Amniotic stem cell (primary cell): Measurements from ENCODE around the gene IRF6.
A peak's percentile ranks its signal among the peaks of the same experiment; 100 is the strongest.

Experiments
- DNase-seq: peaks from one replicate; lab custom pipeline; 2025; lab: John Stamatoyannopoulos, UW

The IRF6 gene

DNA sequence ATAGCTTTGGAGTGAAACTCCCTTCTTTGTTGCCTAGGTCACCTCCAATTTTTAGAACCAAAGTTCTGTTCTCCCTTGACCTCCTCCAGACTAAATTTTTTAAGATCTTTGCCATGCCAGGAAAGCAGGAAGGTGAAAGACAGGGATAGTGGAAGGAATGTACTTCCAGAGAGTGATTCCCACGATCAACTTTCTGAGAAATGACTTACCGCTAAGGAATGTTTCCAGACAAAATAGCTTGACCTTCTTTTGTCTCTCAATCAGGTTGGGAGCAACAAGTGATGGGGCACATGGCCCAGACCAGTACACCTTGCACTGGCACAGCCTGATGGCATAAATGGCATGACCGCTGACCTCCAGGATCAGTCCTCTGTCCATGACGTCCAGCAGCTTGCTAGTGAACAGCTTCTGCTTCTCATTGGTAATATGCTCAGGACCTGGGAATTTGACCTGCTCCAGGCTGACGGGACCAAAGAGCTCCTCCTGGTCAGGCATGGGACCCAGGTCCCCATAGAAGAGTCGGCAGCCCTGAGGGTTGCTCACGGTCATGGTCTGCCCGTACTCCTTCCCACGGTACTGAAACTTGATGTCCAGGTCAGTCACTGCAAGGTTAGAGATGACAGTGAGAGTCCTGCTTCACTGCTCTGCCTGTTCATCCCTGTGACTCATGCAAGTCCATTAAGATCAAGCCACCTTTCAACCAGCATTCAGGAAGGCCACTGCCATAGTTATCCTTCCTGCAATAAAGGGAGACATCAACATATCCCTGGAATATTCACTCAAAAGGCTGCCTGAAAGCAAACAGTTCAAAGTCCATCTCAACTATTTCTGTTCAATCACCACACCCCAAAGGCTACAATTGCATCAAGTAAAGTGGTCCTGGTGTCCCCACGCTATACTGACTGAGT lies 15.4 kb downstream of the IRF6 start:
- DNase-seq: no peak

DNA sequence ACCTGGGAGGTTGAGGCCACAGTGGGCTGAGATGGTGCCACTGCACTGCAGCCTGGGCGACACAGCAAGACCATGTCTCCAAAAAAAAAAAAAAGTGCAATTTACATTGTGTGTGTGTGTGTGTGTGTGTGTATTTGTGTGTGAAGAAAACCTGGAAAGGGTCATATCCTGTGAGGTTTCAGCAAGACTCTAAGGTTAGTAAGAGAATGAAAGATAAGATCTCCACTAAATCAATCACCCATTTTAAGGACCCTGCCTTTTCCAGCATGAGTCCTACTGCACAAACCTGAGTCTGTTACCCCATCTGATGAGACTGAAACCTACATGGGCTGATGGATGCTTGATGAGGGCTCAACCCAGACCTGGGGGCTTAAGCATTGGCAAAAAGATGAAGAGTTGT lies 16.7 kb downstream of the IRF6 start:
- DNase-seq: no peak

DNA sequence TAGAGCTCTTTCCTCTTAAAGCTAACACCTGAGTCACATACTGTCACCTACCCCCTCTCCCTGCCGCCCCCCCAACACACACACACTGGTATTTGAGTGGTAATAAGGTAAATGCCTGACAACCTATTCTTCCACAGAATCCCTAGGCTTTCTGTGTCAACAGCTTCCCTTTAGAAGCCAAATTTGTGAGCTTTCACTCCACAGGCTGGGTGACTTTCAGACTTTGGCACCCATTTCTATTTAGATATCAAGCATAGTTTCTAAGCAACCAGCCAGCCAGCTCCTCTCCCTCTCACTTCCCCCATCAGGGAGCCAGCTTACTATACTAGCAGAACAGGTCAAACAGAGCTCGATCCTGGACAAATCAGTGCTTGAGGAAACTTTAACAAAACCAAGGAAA lies 18.4 kb downstream of the IRF6 start:
- no peak for DNase-seq

DNA sequence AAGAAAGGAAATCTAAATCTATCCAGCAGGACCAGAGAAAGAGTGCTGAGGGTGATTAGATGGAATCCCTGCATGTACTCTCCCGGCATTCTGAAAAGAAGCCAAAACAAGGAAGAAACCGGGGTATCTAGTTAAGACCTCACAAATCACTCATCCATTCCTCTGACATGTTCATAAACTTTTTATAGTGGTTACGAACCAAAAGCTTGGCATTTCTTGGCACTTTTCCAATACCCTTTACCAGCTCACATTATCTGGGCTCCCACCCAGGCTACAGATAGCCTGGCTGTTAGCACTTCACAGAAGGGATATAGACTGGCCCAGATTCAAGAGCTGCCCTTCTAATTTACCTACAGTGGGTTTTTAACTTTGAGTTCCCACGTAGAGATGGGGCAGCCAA lies 19.8 kb downstream of the IRF6 start:
- DNase-seq: no peak

DNA sequence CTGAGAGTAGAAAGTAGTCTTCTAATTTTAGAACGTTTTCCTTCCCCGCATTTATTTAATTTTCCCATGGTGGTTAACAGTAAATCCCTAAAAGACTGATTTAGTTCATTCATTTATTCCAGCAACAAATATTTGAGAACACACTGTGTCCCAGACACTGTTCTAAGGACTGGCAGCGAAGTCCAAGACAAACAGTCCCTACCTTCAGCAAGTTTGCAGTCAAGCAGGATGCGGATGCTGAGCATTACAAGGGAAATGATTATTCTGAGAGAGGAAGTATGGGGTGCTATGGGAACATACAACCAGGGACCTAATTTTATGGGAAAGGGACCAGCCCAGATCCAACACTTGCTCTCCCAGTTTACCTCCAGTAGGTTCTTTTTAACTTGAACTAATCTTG lies 20.4 kb downstream of the IRF6 start:
- no peak for DNase-seq

DNA sequence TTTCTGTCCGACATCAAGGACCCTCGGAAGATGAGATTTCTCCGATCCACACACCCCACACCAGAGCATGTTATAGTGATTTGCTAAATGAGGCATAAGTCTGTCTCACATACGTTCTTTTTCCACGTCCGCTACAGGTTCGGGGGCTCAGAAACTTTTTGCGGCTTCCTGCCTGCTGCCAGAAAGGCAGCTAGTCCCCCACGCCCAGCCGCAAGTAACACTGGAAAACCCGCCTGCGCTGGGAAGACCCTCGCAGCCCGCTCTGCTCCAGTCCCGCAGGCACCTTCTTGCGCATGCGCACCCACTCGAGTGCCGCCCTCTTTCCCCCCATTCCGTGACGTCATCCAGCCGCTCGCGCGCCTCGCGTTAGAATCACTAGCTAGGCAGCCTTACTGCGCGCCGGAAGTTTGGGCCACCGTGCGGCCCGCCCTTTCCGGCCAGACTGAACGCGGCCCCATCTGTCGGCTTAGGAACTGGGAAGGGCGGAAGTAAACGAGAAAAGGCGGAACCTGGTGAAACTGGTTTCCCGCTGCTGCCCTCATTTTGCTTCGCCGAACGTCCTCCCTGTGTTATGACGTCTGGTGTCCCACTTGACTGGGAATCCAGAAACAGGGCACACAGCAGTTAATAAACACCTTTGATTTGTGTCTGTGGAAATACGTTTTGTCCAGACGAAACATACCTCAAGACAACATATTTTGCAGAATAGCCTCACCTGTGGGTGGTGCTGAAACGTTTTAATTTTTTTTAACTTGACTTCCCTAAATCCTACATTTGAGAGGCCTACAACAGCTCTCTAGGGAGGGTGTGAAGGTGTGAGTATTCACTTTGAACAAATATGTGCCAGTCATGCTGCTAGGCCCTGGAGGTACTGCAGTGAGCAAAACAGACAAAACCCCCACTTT lies 21.4 kb downstream of the IRF6 start, which contains the start of gene C1orf74:
Gene C1orf74, minus strand, starts transcription at position 295 of the 905 bp plus-strand sequence. CDS start 925 bp downstream, outside the sequence.
- DNase-seq: peak; percentile 95

DNA sequence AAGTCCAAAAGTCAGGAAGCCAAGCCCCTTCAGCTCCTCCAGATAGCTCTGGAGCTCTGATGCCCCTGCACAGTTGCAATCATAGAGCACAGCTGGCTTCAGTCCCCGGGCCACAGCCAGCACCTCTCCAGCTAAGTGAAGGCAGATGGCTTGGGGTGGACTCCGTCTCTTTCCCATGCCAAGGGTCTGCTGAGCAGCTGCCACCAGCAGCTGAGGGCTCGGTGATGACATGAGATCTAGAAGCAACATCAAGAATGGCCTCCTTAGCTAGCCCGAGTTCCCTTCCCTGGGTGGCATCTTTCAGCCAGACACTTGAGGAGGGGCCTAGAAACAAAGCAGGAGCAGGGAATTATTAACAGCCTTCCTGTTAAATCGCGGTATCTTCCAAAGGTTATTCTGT lies 22.6 kb downstream of the IRF6 start:
- no peak for DNase-seq

DNA sequence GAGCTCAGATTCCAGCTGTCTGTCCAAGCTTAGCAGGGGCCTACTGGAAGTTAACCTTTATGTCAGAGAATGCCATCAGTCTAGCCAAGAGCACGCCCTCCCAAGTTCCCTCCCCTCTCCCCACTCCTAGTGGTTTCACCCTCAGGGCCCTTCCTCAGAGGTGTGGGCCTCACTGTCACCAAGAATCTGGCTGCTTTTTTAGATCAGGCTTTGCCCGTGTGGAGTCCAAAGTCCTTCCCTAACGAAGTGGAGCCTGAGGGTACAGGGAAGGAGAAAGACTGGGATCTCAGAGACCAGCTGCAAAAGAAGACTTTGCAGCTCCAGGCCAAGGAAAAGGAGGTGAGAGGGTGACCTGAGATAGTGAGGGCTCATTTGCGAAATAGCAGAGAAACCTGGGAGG lies 25.7 kb downstream of the IRF6 start:
- DNase-seq: no peak

DNA sequence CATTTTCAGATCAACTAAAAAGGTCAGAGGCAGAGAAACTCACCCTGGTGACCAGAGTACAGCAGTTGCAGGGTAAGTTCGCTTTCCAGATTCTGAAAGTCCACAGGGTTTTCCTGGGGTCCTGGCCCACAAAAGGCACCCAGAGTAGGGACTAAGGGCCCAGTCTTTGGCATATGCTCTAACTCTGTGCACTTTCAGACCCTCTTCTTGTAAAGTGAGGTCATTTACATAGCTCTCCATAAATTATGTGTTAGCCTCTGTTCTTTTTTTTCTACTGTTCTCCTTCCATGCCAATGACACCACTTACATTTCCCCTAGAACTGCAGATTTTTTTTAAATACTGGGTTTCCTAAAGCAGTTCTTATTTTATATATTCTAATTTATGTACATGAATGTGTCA lies 27.8 kb downstream of the IRF6 start:
- no peak for DNase-seq

DNA sequence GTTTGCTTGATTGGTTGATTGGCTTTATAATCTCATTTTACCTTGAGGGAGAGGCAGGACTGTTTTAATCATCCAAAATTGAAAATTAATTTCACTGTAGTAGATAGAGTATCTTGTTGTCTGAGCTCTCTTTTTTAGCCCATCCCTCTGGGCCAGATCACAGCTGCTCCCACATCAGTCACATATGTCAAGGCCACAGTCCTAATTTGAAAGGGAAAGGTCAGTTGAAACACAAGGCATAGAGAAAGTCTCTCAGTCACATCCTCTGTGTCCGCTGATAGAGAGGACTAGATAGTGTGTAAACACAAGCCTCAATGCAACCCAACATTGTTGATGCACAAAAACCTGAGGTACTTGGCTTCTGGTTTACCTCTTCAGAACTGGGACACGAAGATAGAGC lies 28.4 kb downstream of the IRF6 start:
- no peak for DNase-seq

DNA sequence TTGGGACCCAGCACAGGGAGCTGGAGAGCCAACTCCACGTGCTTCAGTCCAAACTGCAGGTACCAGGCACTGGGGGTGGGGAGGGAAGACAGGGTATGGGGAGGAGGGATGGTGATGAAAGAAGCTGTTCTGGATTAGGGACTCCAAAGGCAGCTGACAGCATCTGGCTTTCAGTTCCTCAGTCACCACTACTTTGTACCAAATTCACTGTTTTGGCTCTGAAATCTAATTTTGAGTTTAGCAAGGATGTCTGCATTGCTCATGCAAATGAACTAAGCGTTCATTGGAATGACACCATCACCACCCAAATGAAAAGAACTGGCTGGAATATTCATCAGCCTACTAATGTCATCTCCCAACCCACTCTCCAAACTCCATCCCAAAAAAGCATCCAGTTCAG lies 30.3 kb downstream of the IRF6 start:
- DNase-seq: no peak

DNA sequence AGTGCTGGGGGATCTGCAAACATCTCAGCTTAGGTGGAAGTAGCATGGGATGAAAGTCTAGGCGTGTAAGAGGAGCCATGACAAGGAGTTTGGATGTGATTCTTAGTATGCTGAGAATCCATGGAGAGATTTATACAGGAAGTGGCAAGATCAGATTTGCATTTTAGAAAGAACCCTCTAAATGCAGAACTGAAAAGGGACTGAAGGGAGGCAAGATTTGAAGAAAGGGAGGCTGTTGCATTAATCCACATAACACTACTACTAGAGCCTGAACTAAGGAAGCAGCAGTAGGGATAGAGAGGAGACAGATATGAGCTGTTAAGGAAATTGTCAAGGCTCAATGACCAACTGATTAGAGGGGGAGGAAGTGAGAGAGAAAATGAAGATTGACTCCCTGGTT lies 31.4 kb downstream of the IRF6 start:
- DNase-seq: no peak

DNA sequence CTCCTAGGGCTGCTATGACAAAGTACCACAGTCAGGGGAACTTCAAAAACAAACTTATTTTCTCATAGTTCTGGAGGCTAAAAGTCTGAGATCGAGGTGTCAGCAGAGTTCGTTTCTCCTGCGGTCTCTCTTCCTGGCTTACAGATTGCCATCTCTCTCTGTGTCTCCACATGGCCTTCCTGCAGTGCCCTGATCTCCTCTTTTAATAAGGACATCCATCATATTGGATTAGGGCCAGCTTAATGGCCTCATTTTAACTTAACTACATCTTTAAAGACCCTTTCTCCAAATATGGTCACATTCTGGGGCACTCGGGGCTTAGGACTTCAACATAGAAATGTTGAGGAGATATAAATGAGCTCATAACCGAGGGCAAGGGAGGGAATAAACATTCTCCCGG lies 33.8 kb downstream of the IRF6 start:
- DNase-seq: no peak

DNA sequence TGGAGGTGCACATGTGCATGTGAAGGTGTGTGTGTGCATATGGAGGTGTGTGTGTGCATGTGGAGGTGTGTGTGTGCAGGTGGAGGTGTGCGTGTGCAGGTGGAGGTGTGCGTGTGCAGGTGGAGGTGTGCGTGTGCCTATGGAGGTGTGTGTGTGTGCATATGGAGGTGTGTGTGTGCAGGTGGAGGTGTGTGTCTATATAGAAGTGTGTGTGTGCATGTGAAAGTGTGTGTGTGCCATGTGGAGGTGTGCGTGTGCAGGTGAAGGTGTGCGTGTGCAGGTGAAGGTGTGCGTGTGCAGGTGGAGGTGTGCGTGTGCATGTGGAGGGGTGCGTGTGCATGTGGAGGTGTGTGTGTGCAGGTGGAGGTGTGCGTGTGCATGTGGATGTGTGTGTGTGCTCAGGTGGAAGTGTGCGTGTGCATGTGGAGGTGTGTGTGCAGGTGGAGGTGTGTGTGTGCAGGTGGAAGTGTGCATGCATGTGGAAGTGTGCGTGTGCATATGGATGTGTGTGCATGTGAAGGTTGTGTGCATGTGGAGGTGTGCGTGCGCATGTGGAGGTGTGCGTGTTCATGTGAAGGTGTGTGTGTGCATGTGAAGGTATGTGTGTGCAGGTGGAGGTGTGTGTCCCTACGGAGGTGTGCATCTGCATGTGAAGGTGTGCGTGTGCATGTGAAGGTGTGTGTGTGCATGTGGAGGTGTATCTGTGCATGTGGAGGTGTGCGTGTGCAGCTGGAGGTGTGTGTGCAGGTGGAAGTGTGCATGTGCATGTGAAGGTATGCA lies 35.1 kb downstream of the IRF6 start:
- DNase-seq: no peak

DNA sequence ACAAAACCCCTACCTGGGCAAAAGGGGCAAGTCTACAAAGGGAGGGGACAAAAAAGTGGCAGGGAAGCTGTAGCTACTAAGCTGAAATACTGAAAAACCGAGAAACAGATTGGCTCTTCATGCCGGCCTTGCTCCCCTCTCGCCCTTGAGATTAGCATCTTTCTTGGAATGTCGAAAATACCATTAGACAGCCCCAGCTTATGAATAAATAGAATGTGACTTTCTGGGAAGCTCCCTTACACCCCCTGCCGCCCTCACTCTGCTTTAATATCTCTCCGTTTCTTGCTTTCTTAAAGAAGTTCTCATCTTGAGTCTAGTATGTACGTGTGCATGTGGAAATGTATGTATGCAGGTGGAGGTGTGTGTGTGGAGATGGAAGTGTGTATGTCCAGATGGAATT lies 36.0 kb downstream of the IRF6 start:
- DNase-seq: no peak

DNA sequence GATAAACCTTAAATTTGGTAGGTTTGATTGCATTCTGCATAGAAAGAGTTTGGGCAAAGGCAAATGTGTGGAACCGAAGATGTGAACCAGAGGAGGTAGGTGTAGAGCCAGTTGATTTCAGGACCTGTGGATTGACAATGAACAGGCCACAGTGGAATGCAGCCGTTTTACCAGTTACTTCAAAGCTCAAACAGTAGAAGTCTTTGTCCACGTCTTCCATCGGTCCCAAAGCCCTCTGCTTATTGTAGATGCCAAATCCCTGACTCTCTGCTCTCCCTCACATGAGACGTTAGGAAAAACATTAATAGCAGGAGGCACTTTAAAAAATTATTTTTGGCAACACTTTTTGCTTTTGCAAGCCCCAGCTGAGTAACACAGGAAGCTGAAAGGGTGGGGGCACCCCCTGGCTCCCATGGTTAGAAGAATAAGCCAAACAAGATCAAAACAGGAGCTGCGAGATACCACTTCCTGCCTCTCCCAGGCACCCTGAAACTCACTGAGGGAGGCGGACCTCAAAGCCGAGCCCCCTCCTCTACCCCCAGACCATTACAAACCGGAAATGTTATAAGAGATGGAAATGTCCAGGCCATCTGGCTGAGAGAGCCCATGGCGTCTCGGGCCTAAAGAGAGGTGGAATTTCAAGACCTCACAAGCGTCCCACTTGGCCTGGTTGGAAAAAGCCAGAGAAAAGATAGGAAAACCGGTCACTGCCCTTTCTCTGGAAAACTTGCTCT lies 36.6 kb downstream of the IRF6 start:
- peak; percentile 26 for DNase-seq

DNA sequence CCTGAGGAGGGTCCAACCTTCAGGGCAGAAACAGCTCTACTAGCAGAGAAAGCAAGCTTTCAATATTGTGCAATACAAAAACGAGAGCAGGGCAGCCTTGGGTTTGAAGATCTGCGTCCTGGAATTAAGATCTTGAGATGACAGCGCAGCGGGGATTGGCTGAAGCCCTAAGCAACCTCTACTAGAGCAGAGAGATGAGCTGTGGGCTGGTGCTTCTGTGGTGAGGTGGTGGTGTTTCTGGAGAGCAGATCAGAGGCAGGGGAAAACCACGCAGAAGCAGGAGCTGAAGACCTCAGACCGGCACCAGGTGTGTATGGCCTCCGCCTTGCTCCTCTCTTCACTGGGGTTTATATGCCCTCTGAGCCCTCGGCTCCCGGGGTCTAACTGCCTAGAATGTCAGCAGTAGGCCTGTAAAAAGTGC lies 37.6 kb downstream of the IRF6 start:
- DNase-seq: no peak

DNA sequence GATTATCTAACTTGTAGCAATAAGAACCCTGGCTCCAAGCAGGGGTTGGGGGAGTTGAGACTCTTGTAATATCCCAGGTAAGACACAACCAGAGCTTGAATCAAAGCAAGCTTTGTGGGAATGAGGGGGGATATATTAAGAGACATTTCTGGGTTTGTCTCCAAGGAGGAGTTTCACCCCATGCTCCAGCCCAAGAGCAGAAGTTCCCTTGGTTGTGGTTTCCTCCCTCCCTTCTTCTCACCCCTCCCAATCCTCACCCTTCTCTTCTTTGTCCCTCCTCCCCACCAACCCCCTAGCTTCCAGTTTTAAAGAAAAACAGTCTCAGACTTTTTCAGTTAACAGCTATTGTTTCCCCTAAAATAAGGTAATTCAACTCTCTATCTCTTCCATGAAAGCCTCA lies 38.2 kb downstream of the IRF6 start:
- no peak for DNase-seq

DNA sequence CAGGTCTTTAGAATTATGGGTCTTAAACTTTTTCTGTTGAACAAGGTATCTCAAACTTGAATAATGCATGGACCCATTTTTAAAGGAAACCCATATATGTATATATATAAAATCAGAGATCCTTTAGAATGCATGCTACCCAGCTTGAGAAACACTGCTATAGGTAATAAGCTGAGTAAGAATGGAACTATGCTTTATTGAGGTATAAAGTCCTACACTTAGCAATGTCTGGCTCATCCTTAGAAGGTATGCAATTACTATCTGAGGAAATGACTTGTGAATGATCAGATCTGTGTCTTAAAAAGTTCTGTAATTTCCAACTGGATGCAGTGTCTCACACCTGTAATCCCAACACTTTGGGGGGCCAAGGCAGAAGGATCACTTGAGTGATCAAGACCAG lies 38.8 kb downstream of the IRF6 start:
- no peak for DNase-seq

DNA sequence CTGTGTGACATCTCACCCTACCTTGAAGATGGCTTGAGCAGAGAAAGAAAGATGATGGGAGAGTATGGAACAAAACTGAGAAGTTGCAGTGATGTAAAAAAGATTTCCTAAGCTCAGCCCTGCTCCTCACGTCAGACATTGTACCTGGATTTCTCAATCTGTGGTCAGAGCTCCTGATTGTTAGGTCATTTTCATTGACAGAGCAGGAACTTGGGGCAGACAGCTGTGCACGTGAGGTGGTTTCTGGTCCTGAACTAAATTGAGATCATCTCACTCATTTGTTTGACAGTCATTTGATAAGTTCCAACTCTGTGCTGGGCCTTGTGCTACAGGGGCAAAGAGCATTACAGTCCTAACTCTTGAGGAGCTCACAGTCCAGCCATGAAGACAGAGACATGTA lies 39.9 kb downstream of the IRF6 start:
- DNase-seq: no peak

DNA sequence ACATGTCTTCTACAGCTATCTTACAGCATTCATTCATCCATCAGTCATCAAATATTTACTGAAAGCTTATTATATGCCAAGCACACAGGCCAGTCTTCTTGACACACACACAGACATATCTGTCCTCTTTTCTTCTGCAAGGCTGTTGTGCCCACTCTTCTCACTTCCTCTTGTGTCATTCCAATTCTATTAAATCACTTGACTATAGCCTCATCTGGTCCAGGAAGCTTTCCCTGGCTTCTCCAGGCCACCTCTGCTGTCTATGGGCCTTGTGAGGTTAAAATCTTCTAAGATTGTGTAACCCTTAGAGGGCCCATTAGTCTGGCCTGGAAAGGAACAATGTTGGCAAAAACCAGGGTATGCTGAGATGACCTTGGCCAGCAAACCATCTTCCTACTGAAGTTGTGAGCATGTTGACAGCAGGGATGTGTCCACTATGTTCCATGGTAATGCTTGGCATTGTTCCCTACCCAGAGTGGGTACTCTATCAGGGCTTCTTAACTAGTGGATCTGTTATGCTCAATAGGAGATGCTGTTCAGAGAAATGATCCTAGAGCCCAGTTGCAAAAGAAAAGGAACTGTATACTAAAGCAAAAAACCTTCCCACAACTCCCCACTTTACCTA lies 44.8 kb downstream of the IRF6 start:
- DNase-seq: no peak
